Skin epidermis (tissue), 12 donors: Measurements from ENCODE around the gene PCBP3.
"Not testable (repeated sequence)": the region's sequence is repeated elsewhere in the genome, so short reads cannot be mapped to it uniquely, and the experiment has no call there.

Source experiments
- H3K27ac ChIP-seq, 21 experiments: fragments of 200-600 bp; sonication (generic) in 11 of 21; one replicate each; pipeline ENCODE4 v1.5.0; 2020; ENCODE audit warnings: mild to moderate bottlenecking in 3 of 21, inconsistent platforms in 2 of 21, moderate library complexity in 2 of 21
- H3K4me3 ChIP-seq, 7 experiments: fragments of 200-600 bp; sonication (generic) in 2 of 7; one replicate each; pipeline ENCODE4 v1.5.0; 2020; ENCODE audit warnings: inconsistent platforms in 2 of 7, mild to moderate bottlenecking in 2 of 7, moderate library complexity in 1 of 7

PCBP3 gene

DNA sequence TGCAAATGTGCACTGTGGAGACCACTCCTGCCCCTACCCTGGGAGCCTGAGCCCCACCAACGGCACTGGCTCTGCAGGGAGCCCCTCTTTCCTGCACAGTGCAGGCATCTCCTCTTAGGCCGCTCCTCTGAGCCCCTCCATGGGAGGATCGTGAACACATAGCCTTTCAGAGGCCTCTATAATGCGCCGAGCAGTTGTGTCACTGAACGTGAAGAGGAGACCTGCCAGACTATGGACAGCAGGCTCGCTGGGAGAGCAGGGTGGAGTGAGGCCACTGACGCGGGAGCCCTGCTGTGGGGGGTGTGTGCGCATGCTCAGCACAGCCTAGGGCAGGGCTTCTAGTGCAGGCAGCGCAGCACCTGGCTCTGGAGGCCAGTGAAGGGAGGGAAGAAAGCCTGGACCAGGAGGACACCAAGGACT is 186.7 kb downstream of the PCBP3 start:
- Histone ChIP-seq H3K4me3 (no peak overlapping the region), H3K27ac (no peak overlapping the region)

DNA sequence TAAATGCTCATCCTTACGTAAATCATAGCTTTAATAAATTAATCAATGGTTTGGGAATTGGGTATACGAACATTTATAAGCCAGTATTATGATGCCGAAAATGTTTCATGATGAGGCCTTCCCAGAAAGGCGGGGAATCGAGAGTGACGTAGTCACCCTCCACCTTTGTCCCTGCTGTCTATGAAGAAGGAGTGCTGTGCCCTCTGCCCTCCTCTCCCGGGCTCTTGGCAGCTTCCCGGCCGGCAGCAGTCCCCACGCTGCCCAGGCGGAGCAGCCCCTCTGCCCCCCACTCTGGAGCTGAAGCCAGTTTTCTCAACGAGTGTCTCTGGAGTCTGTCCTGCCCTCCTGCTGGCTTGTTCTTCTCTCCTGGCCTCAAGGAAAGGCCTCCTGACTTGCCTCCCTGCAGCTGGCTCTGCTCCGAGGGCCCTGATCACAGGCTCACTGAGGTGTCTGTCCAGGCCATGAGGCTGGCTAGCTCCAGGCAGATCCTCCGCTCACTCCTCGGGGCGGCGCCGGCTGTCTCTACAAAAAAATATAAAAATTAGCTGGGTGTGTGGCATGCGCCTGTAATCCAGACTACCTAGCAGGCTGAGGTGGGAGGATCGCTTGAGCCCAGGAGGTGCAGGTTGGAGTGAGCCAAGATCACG is 187.3 kb downstream of the PCBP3 start:
- H3K27ac ChIP-seq, result no peak overlapping the region
- no peak overlapping the region for H3K4me3 ChIP-seq

DNA sequence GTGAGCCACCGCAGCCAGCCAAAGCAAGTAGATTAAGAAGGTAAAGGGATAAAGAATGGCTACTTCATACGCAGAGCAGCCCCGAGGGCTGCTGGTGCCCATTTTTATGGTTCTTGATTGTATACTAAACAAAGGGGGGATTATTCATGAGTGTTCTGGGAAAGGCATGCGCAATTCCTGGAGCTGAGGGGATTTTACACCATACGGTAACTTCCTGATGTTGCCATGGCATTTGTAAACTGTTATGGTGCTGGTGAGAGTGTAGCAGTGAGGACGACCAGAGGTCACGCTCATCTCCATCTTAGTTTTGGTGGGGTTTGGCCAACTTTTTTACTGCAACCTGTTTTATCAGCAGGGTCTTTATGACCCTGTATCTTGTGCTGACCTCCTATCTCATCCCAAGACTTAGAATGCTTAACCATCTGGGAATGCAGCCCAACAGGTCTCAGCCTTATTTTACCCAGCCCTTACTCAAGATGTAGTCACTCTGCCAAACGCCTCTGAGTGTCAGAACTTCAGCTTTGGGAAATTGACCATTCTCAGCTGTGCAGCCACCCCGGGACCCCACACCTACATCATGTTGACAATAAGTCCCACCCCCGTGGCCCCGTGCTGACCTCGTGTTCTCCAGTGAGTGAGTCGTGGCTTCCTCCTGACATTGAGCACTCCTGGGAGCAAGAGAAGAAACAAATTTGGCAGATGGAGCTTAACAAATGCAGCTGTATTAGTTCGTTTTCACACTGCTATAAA is 188.6 kb downstream of the PCBP3 start:
- Histone ChIP-seq H3K27ac (peak overlapping the region in 1 of 21 experiments; percentile 50), H3K4me3 (no peak overlapping the region)

DNA sequence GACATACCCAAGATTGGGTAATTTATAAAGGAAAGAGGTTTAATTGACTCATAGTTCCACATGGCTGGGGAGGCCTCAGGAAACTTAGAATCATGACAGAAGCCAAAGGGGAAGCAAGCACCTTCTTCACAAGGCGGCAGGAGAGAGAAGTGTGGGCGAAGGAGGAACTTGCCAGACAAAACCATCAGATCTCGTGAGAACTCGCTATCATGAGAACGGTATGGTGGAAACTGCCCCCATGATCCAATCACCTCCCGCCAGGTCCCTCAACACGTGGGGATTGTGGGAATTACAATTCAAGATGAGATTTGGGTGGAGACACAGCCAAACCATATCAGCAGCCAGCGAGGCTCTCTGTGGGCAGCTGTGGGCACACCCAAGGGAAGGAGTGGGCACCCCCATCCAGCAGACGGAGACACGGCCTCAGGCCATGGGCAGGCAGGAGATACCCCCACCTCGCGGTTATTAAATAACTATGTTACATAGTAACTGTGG is 189.3 kb downstream of the PCBP3 start:
- not testable (repeated sequence) for H3K4me3 ChIP-seq
- peak overlapping the region in 1 of 21 experiments; percentile 50 for H3K27ac ChIP-seq

DNA sequence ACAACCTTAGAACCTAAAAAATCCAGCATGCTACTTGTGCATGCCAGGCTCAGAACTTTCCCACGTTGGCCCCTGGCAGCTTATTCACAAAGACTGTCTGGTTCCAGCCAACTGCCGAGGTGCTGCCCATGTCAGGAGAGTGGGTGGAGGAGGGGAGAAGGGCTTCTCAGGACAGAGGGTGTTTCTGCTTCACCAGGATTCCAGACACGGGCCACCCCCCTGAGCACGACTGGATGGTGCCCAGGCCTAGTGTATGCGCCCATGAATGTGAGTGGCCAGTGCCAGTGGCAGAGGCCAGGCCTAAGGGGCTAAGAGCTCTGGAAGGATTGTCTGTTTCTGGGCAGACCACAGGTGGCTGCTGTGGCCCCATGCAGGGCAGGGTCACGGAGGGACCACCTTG is 189.9 kb downstream of the PCBP3 start:
- Histone ChIP-seq H3K4me3 (no peak overlapping the region), H3K27ac (peak overlapping the region in 1 of 21 experiments; percentile 50)

DNA sequence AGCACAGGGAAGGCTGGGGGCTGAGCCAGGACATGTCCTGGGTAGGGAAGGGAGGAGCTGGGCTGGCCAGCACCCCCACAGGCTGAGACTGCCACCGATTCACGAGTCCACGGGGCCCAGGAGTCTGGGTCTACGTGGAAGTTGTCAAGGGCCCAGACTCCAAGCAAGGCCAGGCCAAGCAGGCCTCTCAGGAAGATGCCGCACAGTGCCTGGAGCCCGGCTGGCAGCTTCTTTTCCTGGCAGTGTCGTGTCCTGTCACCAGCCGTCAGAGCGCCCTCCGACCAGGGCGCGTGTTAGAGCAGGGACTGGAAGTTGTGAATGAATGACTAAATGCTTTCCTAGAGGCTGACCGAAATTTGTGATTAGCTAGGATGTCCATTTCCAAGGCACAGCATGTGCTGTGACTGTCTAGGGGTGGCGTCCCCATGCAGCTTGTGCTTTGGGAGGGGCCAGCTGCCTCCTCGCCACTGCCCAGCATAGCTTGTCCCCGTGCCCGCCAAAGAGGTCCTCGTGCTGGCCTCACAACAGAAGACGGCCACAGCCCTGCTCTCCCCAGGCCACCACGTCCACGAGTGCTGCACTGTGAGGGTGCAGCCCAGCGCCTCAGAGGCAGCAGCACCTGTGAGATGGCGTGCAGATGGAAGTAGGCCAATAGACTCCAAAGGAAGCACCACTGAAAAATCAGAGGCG is 190.6 kb downstream of the PCBP3 start:
- no peak overlapping the region for H3K27ac ChIP-seq

DNA sequence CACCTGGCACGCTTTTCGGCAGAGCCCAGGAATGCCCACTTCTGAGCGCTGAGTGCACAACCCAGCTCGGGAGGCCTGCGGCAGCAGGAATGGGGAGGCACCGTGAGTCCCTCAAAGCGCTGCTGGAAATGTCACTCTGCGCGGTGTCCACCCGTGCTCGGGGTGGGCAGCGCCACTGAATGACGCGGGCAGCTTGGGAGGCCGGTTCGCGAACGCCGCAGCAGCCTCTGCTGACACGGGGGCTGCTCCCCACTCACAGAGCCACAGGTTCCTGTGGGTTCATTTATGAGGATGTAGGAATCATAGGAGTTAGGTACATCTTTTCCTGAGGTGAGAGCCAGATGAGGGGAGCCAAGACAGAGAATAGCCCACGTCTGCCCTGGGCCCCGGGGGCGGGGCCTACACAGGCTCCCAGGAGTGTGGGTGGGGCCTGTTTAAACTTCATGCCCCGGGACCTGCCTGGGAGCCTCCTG is 191.3 kb downstream of the PCBP3 start:
- H3K27ac ChIP-seq, result no peak overlapping the region
- no peak overlapping the region for H3K4me3 ChIP-seq

More for the DNA sequence above, 190.6 kb downstream of the PCBP3 start:
- H3K4me3 ChIP-seq, result no peak overlapping the region

DNA sequence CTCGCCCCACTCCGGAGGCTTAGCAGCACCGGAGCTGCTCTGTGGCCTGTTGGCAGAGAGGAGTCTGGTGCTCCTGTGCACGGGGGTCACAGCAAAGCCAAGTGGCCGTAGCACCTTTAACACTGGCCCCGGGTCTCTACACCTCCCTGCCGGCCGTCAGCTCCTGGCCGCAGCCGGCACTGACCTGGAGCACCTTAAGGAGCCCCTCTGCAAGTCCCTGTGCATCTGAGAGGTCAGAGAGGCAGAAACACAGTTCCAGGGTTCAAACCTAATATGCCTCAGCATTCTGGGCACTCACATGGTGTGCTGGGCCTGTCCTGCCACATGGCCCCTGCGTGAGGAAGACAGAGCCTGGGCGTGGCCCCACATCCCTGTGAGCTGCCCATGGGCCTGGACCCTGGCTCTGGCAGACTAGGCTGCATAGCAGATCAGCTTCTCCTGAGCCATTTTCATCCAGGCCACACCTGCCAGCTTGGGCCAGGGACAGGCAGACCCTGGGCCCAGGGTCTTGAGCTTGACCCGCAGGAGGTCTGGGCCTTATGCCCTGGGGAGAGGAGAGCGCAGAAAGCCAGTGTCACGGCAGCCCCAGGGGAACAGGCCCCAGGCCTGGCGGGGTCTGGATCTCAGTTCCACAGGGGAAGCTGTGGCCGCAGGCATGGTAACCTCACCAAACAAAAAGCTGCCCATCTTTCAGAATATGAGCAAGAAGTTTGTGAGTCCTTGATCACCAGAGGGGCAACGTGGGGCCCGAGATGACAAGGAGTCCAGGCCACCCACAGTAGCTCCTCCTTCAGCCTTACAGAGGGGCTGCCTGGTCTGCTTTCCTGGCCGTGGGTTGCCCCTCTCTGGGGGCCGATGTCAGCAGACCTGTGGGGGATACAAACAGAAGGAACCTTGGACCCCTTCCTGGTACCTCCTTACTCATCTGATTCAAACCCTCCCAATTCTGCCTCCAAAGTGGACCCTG is 192.1 kb downstream of the PCBP3 start:
- no peak overlapping the region for H3K4me3 ChIP-seq
- H3K27ac ChIP-seq, result no peak overlapping the region

DNA sequence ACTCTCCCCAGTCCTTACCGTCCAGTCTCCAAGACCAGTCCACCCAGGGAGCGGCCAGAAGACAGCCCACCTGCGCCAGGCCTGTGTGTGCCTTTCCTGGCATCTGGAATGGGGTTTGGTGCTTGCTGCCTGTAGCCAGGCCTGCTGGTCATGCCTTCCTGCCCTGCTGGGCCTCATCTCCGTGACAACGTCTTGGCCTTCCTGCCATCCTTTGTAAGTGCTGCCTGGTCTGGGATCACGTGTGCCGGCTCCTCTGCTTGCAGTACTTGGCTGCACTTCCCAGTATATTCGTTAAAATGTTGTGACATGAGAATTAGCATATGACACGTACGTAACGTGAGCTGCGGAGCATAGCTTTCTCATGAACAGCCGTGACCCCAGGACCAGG is 192.7 kb downstream of the PCBP3 start:
- H3K27ac ChIP-seq, result no peak overlapping the region
- H3K4me3 ChIP-seq, result no peak overlapping the region

DNA sequence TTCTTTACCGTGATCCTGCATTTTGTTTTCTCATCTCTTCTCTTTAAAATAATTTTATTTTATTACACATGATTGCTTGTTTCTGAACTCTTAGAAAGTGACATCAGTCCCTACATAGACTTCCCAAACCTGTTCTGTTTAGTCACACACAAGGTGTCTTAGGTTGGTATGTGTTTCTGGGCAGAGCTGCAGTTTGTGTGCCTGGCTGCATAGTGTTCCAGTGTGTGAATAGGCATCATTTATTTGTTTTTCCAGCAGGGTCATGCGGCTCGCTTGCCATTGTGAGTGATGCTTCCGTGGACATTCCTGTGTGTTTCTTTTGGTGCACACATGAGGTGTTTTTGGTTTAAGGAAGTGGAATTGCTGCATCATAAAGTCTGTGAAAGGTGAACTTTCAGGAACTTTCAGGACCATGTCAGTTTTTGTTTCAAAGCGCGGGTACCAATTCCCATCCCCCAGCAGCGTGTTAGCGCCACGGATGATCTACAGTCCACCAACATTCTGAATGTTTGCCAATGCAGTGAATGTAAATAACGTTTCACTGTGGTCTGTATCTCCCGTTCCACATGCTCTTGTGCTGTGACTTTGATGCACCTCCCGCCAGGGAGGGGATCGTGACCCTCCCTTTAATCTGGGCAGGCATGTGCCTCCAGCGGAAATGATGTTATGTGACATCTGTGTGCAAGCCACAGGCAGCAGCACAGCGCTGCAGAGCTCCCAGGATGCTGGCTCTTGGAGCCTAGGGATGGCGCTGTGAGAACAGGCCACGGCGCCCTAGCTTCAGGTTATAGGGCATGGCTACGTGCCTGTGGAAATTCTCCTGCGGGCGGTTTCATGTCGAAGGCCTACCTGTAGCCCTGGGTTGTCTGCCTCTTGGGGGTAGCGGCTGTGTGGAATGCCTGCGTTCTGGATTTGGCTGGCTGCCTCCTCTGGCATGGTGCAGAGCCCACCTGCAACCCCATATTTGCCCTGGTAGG is 193.5 kb downstream of the PCBP3 start:
- Histone ChIP-seq H3K27ac (no peak overlapping the region), H3K4me3 (no peak overlapping the region)

DNA sequence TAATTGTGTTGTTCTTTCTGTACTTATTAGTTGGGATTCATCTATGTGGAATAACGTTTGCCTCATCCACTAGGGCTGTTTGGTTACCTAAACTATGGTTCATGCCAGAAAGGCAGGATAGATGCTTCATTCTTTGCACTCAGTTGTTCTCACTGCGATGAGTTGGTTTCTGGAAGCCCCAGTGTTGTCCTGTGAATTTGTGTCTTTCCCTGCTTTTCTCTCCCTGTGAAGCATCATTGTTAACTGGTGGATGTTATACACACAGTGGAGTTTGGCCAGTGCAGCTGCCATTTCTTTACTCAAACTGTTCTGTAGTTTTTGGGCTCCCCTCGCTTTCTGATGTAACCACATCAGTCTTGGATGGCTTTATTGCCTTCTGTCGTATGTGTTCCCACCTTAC is 194.4 kb downstream of the PCBP3 start:
- H3K4me3 ChIP-seq, result no peak overlapping the region
- H3K27ac ChIP-seq, result no peak overlapping the region

DNA sequence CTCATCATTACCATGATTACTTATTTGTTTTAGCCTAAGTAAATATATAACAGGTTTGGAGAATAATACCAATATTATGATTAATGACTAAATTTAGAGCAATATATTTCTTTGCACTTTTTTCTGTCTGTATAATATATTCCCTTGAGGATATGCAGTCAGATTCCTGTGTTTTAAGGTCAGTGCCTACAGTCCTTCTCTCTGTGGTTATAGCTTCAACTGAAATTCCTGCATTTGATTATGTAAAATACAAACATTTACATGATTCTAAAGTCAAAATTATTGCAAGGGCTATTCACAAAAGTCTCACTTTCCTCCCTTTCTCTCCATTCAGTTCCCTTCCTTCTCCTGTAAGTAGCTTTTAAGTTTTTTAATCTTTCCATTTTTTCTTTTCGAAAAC is 195.1 kb downstream of the PCBP3 start:
- Histone ChIP-seq H3K4me3 (no peak overlapping the region), H3K27ac (no peak overlapping the region)

DNA sequence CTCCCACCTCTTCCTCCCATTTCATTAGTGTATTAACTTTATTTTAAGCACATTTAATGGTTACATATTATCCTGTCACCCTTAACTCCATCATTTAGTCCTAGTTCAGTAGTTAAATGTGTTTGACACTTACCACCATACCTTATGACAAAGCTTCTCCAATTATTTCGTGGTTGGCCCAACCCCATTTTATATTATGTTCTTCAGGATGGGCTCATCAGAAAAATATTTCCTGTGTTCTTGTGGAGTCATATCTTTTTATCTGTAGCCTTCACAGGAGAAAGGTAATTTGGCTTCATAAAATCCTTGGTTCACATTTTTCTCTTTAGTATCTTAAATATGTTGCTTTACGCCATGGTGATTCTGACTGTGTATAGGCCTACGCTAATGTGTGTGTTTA is 195.7 kb downstream of the PCBP3 start:
- no peak overlapping the region for H3K27ac ChIP-seq
- H3K4me3 ChIP-seq, result no peak overlapping the region

DNA sequence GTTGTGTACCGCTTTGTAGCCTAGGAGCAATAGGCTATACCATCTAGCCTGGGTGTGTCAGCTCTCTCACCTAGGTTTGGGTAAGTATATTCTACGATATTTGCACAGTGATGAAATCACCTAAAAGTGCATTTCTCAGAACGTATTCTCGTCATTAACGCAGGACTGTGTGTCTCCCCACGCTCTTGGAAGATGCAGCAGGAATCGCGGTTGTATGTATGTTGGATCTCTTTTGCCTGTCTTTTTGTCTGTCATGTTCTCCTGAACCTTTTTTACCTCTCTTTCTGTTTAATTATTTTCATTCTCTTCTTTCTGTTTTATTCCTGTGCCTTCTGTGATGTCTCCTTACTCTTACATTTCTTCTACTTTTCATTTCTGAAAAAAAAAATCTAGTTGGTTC is 197.5 kb downstream of the PCBP3 start:
- H3K27ac ChIP-seq, result no peak overlapping the region
- no peak overlapping the region for H3K4me3 ChIP-seq

DNA sequence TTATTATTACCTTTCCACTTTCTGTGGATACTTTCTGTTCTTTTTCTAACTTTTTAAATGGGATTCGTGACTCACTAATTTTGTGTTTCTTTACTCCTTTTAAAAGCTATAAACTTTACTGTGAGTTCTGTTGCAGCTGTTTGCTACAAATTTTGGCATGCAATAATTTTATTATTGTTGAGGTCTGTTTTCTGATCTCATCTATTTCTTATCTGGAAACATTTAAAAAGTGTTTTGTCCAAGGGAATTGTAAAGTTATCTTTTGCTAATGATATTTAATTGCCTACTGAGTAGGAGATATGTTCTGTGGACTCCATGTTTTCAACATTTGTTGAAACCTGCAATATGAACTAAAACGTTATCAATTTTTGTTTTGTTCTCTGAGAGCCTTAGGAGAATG is 199.9 kb downstream of the PCBP3 start:
- no peak overlapping the region for H3K4me3 ChIP-seq
- no peak overlapping the region for H3K27ac ChIP-seq

DNA sequence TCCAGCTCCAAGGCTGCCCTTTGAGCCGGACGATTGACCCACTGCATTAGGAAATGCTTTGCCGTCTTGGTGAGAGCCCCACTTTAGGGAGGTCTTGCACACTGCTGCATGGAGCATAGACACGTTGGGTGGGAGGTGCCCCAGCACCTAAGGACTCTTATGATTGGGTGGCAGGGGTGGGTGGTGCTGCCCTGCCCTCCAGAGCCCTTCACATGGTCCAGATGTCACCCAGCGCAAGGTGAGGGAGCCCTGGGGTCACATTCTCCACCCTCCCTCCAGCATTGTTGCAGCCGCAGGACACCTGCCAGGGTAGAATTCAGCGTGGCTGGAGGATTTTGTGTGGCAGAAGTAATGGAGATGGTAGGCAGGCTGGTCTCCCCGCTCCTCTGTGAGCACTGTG is 200.7 kb downstream of the PCBP3 start:
- Histone ChIP-seq H3K4me3 (no peak overlapping the region), H3K27ac (no peak overlapping the region)

DNA sequence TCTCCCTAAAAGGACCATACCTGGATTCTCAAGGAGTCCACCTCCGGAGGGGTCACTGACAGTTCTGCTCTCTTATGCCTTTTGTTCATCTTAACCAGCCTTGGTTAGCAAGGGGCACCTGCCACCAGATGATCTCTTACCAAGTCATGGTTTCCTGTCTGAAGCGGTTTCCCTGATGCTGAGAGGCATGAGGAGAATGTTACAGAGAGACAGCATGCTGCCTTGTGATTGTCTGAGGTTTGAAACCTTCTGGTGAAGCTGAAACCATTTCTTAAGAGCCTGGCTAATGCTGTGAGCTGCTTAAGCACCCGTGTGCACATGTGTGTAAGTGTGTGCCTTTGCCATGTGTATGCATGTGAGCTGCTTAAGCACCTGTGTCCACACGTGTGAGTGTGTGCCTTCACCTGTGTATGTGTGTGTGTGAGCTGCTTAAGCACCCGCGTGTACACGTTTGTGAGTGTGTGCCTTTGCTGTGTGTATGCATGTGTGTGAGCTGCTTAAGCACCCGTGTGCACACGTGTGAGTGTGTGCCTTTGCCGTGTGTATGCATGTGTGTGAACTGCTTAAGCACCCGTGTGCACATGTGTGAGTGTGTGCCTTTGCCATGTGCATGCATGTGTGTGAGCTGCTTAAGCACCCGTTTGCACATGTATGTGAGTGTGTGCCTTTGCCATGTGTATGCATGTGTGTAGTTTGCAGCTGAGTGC is 201.7 kb downstream of the PCBP3 start:
- H3K4me3 ChIP-seq, result no peak overlapping the region
- no peak overlapping the region for H3K27ac ChIP-seq

DNA sequence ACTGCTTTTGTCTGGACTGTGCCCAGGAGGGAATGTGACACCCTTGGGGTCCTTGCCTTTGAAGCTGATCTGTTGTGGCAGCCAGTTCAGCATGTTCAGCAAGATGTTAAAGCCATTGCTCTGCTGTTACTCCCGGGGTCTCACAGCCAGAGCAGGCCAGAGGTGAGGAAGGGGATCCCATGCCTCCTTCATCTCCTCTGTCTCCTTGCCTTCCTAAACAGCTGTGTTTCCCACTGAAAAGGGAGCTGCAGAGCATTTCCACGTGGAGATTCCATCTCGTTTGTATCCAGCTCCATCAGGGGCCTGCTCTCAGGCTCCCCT is 202.2 kb downstream of the PCBP3 start:
- Histone ChIP-seq H3K4me3 (no peak overlapping the region), H3K27ac (no peak overlapping the region)
